CMK (cell line): ENCODE results near the gene C1QC.

Source experiments
- DNase-seq: peaks from one replicate; pipeline ENCODE4 v3.0.0-alpha.2; 2010; ENCODE audit warnings: low read depth

Gene C1QC

GRCh38 chr1:22681556-22682276 is 38.3 kb downstream of the C1QC start:
- no peak for DNase-seq

- no peak for DNase-seq
Measured at GRCh38 chr1:22683547-22683946, 40.1 kb downstream of the C1QC start.

GRCh38 chr1:22685591-22686059 is 42.2 kb downstream of the C1QC start:
- DNase-seq, result no peak

GRCh38 chr1:22687191-22687590 is 43.8 kb downstream of the C1QC start:
- DNase-seq, result no peak

- no peak for DNase-seq
Measured at GRCh38 chr1:22688466-22688865, 45.0 kb downstream of the C1QC start.

- no peak for DNase-seq
Measured at GRCh38 chr1:22689505-22689904, 46.1 kb downstream of the C1QC start.

- no peak for DNase-seq
Measured at GRCh38 chr1:22691031-22691753, 47.8 kb downstream of the C1QC start.

GRCh38 chr1:22694172-22694571 is 50.7 kb downstream of the C1QC start:
- no peak for DNase-seq

- DNase-seq, result no peak
Measured at GRCh38 chr1:22696610-22697009, 53.2 kb downstream of the C1QC start.
